SK-N-DZ (cell line): ENCODE results near the gene TFB2M. TPM values are rescaled to one million over a fixed set of nuclear protein-coding genes. Genes with fewer than 3 reads are reported as not detected.
"Not testable (repeated sequence)": the region's sequence is repeated elsewhere in the genome, so short reads cannot be mapped to it uniquely, and the experiment has no call there.

Experiments used
- DNase-seq: peaks from one replicate; pipeline ENCODE4 v3.0.0-alpha.2; 2015; ENCODE audit warnings: low spot score
- polyA plus RNA-seq, 2 experiments: library from polyadenylated mRNA; depleted of rRNA; stranded (reverse); fragments of >200 nt; gene quantifications; 2 replicates each; pipeline ENCODE4 v1.2.3, GENCODE V29; 2014

TFB2M gene
- polyA plus RNA-seq (2014; cell fraction: cytosol; rRNA removed), result 22.9 and 24.7 TPM in 2 replicates
- 16.9 and 17.9 TPM in 2 replicates for polyA plus RNA-seq (2014; cell fraction: nucleus; rRNA removed)

GRCh38 chr1:246566128-246566812 is at the start of gene TFB2M, which contains the start of gene CNST:
Gene TFB2M (minus strand): TSS chr1:246566261. CDS start chr1:246566138, 123 bp downstream.
Gene CNST (plus strand): TSS chr1:246566456. CDS start chr1:246591563, 25,107 bp downstream.
- peak; percentile 98 for DNase-seq

- DNase-seq, result no peak
Observed at GRCh38 chr1:246613096-246613758, 47.2 kb upstream of the TFB2M start.

GRCh38 chr1:246609632-246610031 is 43.6 kb upstream of the TFB2M start:
- DNase-seq, result no peak

- no peak for DNase-seq
Observed at GRCh38 chr1:246608616-246609376, 42.7 kb upstream of the TFB2M start.

GRCh38 chr1:246607462-246607861 is 41.4 kb upstream of the TFB2M start:
- no peak for DNase-seq

GRCh38 chr1:246605231-246605630 is 39.2 kb upstream of the TFB2M start:
- not testable (repeated sequence) for DNase-seq

- DNase-seq, result no peak
Observed at GRCh38 chr1:246602194-246602593, 36.1 kb upstream of the TFB2M start.

GRCh38 chr1:246600579-246600978 is 34.5 kb upstream of the TFB2M start:
- DNase-seq, result no peak

- DNase-seq, result no peak
Observed at GRCh38 chr1:246599315-246599714, 33.3 kb upstream of the TFB2M start.

GRCh38 chr1:246597971-246598370 is 31.9 kb upstream of the TFB2M start:
- no peak for DNase-seq

GRCh38 chr1:246597340-246597739 is 31.3 kb upstream of the TFB2M start:
- no peak for DNase-seq

GRCh38 chr1:246595146-246595545 is 29.1 kb upstream of the TFB2M start:
- no peak for DNase-seq

- DNase-seq, result no peak
Observed at GRCh38 chr1:246592695-246593094, 26.6 kb upstream of the TFB2M start.

- no peak for DNase-seq
Observed at GRCh38 chr1:246591958-246592357, 25.9 kb upstream of the TFB2M start.

GRCh38 chr1:246591504-246591903 is 25.4 kb upstream of the TFB2M start:
- DNase-seq, result no peak

GRCh38 chr1:246591047-246591446 is 25.0 kb upstream of the TFB2M start:
- DNase-seq, result no peak

GRCh38 chr1:246589919-246590318 is 23.9 kb upstream of the TFB2M start:
- not testable (repeated sequence) for DNase-seq

GRCh38 chr1:246588159-246588721 is 22.2 kb upstream of the TFB2M start:
- DNase-seq, result no peak

GRCh38 chr1:246587606-246588005 is 21.5 kb upstream of the TFB2M start:
- no peak for DNase-seq

- DNase-seq, result no peak
Observed at GRCh38 chr1:246587032-246587431, 21.0 kb upstream of the TFB2M start.

GRCh38 chr1:246583448-246584185 is 17.6 kb upstream of the TFB2M start:
- DNase-seq, result no peak
